ENCODE results near the gene LINGO3.

The LINGO3 gene

GRCh38 chr19:2339644-2340310 lies 31.8 kb upstream of the LINGO3 start:
- in situ Hi-C loops (cut with MboI; ENCODE audit: low sequenced_read_pairs) = no loop called here

DNA sequence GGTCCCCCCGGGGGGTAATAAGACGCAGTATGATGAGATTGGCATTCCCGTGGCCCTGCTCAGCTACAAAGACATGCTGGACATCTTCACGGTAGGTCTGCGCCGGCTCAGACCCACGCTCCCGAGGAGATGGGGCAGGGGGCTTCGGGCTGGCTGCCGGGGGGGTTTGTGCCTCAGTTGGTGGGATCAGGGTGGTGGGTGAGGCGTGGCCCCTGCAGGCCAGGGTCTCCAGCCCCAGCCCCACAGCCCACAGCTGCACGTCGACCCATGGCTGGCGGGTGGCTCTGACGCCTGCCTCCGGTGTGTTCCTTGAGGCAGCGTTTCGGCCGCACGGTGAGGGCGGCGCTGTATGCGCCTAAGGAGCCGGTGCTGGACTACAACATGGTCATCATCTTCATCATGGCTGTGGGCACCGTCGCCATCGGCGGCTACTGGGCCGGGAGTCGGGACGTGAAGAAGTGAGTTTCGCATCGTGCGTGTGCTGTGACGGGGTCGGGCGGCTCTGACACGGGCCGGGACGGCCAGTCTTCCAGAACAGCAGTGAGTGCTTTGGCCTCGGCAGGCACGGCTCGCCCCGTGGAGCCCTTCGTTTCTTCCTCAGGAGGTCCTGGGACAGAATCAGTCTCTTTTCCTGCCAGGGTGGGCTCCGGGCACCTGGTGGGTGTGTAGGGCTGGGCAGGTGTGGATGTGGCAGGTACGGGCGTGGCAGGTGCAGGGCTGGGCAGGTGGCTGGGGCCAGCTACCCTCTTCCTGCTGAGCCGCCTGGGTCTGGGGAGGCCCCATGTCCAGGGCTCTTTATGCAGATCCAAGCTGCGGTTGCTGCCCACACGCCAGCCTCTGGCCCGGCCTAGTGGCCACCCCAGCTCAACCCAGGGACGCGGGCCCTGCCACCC lies 31.0 kb upstream of the LINGO3 start:
- in situ Hi-C loops (cut with MboI; ENCODE audit: low sequenced_read_pairs) = no loop called here

DNA sequence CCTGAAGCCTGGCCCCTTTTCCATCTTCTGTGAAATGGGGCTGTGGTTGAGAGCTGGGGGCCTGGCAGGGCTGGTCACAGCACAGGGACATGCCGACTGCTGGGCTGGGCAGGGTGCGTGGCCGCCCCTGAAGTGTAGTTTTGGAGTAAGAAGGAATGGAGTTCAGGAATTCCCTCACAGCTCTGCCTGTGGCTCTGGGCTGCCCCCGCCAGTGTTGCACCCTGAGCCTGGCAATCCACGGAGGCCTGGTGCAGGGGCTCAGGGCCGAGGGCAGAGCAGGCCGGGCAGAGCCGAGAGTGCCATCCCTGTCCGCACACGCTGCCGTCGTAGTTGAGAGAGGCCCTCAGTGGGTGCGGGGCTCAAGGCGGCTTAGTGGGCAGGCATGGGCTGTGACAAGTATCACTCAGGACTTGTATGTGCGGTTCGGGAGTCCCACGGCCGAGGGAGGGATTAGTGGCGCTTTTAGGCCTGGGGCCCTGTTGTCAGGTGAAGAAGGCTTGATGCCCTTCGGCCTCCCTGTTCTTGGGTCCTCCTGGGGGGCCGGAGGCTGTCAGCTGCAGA lies 30.2 kb upstream of the LINGO3 start:
- in situ Hi-C loops (cut with MboI; ENCODE audit: low sequenced_read_pairs) = no loop called here

- in situ Hi-C loops (cut with MboI; ENCODE audit: low sequenced_read_pairs) = no loop called here
Measured at GRCh38 chr19:2337329-2337707, 29.4 kb upstream of the LINGO3 start.

DNA sequence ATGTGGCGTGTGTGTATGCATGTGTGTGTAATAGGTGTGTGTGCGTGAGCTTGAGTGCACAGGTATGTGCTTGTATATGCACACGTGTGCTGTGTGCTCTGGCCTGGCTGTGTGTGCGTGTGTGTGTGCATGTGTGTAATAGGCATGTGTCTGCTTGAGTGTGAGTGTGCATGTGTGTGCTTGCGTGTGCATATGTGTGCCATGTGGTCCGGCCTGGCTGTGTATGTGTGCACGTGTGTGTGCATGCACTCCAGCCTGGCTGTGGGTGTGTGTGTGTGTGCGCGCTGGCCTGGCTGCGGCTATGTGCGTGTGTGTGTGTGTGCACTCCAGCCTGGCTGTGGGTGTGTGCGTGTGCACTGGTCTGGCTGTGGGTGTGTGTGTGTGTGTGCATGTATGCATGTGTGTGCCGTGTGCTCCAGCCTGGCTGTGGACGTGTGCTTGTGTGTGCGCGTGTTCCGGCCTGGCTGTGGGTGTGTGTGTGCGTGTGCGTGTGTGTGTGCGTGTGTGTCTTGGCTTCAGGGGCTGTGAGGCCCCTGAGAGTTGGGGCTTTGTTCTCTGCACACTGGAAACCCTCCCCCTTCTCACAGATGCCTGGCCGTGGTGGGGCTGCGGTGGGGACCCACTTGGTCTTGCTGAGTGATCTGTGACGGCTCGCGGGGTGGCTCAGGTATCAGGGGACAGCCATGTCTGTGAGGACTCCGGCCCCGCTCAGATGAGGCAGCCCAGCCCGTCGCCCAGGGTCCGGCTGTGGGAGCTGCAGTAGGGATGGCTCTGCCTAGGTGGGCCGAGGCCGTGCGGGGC lies 28.8 kb upstream of the LINGO3 start:
- in situ Hi-C loops (cut with MboI; ENCODE audit: low sequenced_read_pairs) = no loop called here

- in situ Hi-C loops (cut with MboI; ENCODE audit: low sequenced_read_pairs) = no loop called here
Measured at GRCh38 chr19:2335848-2336247, 27.9 kb upstream of the LINGO3 start.

DNA sequence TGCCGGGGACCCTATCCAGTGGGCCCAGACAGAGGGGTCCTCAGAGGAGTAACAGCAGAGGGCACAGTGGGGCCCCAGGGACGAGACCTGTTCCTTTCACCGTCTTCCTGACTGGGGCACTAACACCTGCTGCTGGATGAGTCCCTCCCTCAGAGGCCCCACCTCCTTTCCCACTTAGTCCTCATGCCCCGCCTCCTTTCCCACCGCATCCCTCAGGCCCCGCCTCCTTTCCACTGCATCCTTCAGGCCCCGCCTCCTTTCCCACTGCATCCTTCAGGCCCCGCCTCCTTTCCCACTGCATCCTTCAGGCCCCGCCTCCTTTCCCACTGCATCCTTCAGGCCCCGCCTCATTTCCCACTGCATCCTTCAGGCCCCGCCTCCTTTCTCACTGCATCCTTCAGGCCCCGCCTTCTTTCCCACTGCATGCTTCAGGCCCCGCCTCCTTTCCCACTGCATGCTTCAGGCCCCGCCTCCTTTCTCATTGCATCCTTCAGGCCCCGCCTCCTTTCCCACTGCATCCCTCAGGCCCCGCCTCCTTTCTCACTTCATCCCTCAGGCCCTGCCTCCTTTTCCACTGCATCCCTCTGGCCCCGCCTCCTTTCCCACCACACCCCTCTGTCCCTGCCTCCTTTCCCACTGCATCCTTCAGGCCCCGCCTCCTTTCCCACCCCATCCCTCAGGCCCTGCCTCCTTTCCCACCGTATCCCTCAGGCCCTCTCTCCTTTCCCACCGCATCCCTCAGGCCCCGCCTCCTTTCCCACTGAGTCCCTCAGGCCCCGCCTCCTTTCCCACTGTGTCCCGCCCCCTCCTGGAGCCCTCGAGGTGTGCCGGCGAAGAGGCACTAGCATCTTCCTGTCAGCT lies 27.3 kb upstream of the LINGO3 start:
- in situ Hi-C loops (cut with MboI; ENCODE audit: low sequenced_read_pairs) = no loop called here

GRCh38 chr19:2334426-2334825 lies 26.5 kb upstream of the LINGO3 start:
- in situ Hi-C loops (cut with MboI; ENCODE audit: low sequenced_read_pairs) = no loop called here

DNA sequence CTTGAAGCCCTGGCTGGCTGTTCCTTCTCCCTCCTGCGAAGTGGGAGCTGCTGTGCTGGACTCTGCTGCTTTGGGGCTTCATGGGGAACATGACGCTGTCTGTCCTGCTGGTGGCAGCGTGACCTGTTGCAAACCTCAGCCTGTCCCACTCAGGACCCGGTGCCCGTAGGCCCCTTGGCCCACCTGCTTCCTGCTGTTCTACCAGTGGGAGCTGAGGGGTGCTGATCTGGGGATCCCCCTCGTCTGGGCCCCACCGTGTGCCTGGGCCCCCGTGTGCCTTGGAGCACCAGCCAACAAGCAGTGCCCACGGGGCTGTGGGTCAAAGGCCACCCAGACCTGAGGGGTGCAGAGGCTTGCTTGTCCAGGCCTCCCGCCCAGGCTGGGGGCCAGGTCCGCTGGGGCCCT lies 25.9 kb upstream of the LINGO3 start:
- in situ Hi-C loops (cut with MboI; ENCODE audit: low sequenced_read_pairs) = no loop called here

GRCh38 chr19:2333027-2333806 lies 25.3 kb upstream of the LINGO3 start:
- in situ Hi-C loops (cut with MboI; ENCODE audit: low sequenced_read_pairs) = no loop called here

GRCh38 chr19:2332341-2333026 lies 24.5 kb upstream of the LINGO3 start:
- in situ Hi-C loops (cut with MboI; ENCODE audit: low sequenced_read_pairs) = no loop called here

- in situ Hi-C loops (cut with MboI; ENCODE audit: low sequenced_read_pairs) = no loop called here
Measured at GRCh38 chr19:2331601-2332246, 23.8 kb upstream of the LINGO3 start.

GRCh38 chr19:2330632-2331284 lies 22.8 kb upstream of the LINGO3 start:
- in situ Hi-C loops (cut with MboI; ENCODE audit: low sequenced_read_pairs) = no loop called here

DNA sequence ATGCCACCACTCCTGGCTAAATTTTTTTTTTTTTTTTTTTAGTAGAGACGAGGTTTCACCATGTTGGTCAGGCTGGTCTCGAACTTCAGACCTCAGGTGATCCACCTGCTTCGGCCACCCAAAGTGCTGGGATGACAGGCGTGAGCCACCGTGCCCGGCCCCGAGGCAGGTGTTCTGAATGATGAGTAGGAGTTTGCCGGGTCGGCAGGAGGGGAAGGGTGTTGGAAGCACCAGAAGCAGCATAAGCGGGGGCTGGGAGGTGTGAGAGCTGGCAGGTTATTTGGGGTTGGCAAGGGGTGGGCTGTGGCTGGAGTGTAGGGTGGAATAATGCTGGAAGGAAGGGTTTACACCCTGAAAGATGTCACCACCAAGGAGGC lies 22.3 kb upstream of the LINGO3 start:
- in situ Hi-C loops (cut with MboI; ENCODE audit: low sequenced_read_pairs) = no loop called here

DNA sequence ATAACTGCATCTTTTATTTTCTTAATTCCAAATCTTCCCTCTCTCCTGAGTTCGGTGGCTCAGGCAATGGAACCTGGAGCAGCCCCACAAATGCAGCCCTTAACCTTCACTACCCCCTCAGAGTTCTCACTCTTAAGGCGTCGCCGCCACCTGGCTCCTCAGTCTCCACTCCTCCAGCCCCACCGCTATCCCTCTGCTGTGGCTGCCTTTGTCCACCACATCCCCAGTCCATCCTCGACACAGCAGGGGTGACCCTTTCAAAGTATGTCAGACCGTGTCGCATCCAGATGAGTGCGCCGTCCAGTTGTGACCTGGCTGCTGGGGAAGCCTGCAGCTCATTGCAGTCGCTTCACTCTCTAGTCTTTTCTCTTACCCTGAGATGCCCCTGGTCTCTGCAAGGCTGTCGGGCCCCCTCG lies 21.6 kb upstream of the LINGO3 start:
- in situ Hi-C loops (cut with MboI; ENCODE audit: low sequenced_read_pairs) = no loop called here

- in situ Hi-C loops (cut with MboI; ENCODE audit: low sequenced_read_pairs) = no loop called here
Measured at GRCh38 chr19:2329149-2329478, 21.2 kb upstream of the LINGO3 start.

DNA sequence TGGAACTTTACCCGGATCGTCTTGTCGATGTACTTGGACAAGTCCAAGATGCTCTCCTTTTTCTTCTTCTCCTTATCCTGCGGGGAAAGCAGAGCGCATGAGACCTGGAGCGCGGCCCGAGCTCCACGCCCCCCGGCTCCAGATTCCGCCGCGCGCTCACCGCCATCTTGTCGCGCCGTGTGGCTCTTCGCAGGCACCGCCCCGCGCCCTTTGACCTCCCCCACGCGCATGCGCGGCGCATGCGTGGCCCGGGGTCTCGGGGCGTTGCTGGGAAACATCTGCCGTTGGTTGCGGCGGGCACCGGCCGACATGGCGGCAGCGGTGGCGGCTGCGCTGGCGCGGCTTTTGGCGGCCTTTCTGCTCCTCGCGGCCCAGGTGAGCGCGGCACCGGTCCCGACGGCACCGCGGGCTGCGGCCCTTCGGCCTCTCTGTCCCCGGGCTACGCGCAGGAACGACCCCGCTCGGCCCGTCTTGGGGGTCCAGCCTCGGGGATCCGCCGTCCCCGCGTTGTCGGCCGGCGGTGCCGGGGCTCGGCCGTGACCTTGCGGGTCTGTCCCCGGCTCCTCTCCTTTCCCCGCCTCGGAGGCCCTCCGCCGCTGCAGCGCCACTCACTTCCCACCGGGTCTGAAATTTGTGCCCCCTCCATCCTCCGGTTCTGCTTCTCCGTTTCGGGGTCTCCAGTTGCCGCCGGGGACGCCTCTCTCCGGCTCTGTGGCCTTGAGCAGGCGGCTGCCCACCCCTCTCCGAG lies 20.6 kb upstream of the LINGO3 start, which contains the start of the genes LSM7 and SPPL2B:
TSS of gene LSM7 (minus strand) at position 186 of the 748 bp plus-strand sequence. CDS start at position 166, 20 bp downstream.
TSS of gene SPPL2B (plus strand) at position 284 of the 748 bp plus-strand sequence. CDS start at position 310, 26 bp downstream.
- in situ Hi-C loops (cut with MboI; ENCODE audit: low sequenced_read_pairs) = no loop called here
